GM21576 (cell line): ENCODE results near the gene PDGFD.

Experiments used
- ATAC-seq: cut with Tn5 transposase; IDR thresholded peaks from one replicate; pipeline ENCODE4 v1.9.1; 2021; ENCODE audit warnings: mild to moderate bottlenecking, moderate library complexity; ENCODE audit not compliant: unreplicated experiment

PDGFD gene

DNA sequence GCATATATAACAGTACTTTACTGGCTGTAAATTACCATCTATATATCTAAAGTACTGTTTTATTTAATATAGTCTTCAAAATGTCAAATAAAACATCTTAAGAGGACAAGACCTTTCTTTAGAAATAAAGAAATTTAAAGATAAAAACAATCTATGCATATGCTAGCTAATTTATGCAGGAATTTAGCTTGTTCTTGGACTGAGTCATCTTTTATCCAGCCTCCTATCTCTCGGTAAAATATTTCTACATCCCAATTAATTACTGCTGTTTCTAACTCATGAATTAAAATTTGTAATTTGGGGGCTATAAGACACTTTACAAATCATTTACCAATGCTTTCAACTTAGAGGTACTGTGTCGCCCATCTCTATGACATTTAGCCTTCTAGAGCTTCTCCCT lies 200.3 kb downstream of the PDGFD start:
- ATAC-seq, result no peak

DNA sequence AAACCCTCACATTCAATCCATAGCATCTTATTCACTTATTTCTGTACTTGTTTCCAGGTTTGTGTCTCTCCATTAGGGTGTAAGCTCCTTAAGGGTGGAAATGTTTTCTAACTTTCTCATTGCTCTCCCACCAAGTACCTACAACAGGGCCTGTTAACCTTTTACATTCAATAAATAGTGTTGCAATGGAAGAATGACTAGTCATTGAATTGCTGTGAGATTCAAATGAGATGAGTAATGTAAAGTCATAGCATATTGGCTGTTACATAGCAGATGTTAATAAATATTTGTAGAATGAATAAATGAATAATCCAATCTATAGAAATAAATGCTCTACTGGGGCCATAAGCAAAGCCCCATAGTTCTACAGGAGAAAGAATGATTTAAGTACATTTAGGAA lies 202.9 kb downstream of the PDGFD start:
- ATAC-seq, result no peak

DNA sequence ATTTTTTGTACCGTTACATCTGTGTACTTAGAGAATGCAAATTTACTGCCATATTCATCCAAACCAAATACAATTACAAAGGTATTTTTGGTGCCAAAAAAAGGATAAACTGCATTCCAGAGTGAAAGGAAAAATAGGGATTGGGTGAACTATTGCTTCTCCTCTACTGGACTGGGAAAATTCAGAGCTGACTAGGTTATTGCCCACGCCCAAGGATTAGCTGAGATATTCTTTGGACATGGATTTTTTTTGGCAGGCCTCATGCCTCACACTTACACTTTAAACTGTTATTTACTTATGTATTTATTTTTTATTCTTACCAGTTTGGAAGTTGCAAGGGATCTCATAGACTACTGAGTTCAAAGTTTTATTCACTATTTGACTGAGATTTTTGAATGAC lies 203.8 kb downstream of the PDGFD start:
- ATAC-seq, result no peak

DNA sequence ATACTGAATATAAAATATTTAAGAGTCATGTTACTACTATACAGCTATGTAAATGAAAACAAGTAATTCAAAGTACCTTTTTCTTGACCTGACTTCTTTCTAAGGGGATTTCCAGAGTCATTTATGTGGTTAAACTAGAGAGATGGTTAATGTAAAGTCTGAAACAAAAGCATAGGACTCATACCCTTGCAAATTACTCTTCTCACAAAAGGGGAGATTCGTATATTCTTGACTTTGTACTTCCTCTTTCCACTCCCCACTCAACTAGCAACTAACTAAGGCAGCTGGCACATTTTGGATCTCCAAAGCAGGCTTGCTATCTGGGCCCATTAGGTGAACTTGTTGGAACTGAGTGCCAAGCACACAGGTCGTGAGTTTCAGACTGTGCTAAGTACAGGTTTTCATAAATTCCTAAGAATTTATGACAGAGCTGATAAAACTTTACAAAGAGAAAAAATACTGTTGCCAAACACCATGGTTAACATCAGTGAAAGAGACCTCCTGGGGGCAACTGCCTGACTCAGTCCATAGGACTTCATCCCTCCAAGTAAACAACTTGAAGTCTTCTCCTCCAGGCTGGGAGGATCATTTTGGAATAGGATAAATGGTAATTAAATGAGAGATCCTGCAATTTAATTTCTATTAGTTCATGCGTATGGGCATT lies 204.5 kb downstream of the PDGFD start:
- peak; percentile 97 for ATAC-seq

DNA sequence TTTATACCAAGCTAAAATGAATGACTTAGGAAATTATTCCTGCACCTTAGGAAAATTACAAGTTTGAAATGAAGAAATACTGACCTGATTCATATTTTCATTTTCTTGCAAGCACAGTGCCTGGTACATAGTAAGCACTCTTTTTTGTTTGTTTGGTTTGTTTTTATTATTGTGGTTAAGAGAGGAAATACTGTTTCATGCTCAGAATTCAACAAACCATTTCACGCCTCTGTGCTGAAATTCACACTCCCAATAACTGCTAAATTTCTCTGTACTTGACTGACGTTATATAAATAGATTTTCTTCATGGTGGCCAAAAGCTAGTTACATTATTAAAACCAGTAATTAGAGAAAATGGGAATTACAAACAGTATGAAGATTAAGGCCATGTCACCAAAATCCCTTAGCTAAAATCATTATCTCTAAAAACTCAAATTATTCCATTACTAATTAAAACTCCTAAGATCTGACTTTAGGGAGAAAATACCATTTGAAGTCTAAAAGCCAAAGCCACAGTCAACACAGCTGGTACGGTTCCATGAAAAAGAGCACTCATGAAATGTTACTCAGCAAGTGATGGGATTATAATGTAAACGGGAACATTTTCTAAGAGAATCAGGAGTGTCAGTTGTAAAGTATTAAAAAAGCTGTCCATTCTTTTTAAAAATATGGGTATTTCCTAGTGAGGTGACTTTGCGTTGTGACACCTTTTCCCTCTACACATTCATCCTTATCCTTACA lies 205.3 kb downstream of the PDGFD start:
- ATAC-seq, result peak; percentile 56

DNA sequence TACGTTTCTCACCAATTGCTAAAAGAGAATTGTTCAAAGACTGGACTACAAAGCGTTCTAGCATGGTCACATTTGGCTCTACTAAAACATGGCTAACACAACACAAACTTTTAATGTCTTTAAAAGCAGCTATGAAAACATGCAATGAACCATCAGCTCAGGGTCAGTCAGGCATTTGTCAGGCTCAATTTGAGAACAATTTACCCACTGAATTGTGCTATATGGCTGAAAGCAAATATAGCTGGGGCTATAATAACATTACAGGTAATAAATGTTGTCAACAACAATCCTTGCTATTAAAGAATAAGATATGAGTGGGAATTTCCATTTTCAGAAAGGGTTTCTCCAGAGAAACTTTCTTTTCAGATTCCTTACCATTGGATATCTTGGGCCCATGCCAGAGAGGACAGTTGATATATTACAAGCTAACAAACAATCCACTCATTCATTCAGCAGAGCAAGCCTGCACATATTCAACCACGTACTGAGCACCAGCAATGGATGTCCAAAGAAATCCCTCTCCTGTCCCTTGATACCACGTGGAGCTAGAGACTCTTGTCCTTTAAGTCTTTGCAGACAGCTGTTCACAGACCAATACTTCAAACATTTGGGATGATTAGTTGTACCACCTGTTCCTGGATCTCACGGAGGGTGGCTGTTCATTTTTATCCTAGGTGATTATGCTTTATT lies 210.0 kb downstream of the PDGFD start:
- no peak for ATAC-seq

DNA sequence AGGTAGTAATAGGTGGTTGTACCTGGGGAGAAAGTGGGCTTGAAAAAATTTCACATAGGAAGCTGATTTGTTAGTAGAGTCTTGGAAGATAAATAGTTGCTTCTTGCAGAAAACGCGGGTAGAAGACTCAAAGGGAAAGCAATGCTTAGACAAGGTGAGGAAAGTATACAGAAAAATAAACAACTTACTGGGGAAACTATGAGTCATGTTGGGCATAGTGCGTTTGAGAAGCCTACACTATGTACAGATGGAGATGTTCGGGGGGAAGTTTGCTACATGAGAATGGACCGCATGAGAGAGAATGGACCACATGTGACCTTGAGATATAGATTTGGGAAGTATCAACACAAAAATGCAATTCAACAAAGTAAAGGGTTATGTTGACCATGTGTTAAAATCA lies 214.2 kb downstream of the PDGFD start:
- no peak for ATAC-seq

DNA sequence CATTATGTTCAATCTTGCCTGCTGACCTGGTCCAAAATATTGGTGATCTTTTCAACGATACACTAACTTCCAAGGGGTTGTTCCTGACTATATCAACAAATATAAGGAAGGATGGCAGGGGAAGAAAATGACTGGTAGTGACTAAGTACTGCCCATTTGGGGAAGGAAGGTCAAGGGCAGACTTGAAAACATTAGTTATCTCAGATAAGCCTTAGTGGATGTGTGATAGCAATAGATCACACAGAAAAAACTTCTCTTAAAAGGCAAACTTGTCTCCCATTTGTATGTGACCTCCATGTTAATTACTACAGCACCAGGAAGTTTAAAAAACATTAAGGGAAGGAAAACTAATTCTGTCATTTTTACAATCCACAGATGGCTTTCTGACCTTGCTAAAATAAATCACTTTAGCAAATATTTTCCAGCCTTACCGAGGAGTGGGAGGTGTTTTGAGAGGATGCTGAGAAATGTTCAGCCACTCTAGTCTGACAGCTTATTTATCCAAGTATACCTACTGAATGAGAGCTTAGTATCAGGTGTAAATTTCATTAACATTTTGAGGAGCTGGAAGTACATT lies 215.7 kb downstream of the PDGFD start:
- ATAC-seq, result no peak

DNA sequence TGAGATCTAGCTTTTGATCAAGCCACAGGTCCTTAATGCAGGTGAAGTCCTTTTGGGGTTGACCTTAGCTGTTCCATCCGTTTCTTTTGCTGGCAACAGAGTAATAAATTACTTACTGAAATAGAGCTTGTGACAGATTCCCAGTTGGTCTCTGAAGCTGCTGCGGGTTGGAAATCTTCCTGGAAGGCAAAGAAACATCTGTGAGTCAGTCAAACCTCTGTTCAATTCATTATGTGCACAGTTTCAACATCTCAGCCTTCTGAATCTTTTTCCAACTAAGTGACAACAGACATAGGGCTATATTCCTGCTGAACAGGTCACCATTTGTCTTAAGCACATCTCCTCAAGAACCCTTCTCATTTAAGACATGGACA lies 216.4 kb downstream of the PDGFD start:
- no peak for ATAC-seq

DNA sequence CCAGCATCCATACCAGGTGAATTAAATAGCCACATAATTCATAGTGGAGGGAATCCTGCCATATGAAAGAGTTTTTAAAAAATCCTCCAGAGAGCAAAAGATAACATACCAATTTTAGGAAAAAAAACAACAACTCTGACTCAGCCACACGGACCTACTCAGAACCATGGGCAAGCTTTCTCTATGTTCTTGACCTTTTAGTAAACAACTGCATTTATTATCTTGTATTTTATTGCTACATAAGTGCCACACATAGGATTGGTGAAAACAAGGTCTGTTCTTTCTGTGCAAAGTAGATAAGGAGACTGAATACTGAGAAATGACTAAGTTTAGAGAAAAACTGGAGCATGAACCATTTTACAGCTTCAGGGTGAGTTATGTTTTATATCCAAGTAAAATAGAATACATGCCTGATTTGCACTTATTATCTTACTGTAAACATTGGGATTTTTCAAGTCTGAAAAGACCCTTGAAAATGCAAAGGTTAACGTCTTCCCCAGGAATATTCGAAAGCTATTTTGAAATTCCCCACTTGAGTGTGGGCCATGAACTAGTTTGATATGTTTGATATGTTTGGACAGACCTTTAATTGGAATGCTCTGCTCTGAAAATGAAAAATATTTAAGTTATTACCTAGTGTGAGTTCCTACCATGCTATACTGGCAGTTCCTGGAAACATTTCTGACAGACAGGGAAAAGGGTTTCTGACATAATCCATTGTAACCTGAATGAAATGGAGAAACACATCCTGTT lies 217.0 kb downstream of the PDGFD start:
- no peak for ATAC-seq

DNA sequence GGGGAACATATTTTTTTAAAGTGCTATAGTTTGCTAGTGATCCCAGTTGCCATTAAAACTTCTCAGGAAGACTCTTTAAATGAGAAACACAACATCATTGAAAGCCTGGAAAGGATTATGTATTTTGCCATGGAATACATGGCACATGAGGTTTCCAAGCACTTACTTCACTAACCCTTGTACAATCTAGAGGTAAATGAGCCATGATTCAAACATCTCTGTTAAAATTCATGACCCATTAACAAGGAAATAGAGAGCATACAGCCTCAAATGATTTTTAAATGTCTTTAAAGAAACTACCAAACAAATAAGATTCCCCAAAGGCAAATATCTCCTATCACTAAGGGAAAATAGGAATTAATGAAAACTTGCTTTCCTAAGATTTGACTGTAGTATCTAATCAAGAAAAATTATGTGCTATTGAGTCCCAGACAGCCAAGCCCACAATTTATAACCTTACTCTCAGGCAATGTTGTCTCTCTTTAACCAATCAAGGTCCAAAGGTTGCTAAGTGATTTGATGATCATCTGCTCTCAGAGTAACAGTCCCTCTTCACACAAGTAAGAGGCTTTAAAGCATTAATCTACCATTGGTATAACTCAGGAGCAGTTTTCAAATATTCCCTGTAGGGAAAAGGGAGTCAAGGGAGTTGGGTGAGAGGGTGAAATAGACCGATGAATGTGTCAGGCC lies 219.6 kb downstream of the PDGFD start:
- no peak for ATAC-seq

DNA sequence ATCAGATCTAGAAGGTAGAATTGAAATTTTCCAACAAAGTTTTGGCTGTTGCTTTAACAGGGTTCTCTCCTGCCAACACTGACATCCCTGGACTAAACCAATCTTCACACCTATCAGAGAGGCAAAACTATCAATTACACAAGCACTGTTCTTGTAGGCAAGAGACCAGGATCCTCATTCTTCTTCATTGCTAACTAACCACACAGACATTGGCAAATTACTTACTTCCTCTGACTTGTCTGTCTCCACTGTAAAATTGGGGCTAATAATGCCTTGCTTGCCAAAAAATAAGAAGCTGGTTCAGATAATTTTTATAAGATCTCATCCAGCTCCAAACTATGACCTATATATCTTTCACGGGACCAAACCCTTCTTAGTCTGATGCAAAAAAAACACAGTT lies 221.3 kb downstream of the PDGFD start:
- no peak for ATAC-seq

DNA sequence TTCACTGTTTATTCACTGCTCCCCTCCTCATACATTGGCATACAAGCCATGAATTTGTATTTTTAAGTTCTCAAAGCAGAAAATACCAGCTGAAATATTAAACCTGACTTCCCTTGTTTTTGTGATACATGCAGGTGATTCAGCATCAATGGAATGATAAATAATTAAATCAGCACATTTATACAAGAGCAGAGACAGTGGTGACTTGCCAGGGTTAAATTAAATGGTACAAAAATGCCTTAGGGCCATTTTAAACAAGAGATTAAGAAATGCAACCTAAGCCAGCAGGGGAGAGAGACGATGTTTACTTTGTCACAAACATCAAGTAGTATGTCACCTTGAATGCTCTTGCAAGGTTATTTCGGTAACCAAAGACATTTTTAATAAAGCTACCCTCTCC lies 223.4 kb downstream of the PDGFD start:
- ATAC-seq, result no peak

DNA sequence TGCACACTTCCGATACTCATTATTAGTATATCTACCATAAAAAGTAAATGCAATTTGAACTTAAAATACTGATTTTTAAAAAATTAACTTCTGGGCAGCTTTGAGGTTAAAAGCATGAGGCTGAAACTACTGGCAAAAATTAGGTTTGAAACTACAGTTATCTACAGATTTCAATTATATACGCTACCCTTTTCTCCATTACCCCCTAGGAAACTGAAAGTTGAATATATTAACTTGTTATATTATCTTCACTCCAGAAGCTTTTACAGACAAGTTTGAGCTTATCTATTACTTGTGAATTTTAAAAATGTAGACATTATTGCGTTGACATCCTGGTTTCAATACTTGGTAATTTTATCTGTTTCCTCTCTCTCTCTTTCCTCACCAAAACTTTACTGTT lies 224.3 kb downstream of the PDGFD start:
- ATAC-seq, result no peak

DNA sequence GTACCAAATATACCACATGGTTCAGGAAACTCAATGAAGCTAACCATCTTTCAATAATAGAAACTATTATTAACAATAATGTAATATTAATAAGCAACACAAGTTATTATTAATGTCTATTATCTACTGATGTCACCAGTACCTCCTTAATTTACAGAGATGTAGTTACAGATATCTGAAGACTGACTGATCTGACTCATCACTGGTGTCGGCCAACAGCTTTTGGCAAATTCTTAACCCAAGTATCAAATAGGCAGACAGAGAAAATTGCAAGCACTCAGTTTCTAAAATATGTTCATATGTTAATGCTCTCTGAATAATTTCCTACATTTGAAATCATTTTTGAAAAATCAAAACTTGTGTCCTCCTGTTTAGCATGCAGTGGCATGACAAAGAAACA lies 227.9 kb downstream of the PDGFD start:
- ATAC-seq, result no peak

DNA sequence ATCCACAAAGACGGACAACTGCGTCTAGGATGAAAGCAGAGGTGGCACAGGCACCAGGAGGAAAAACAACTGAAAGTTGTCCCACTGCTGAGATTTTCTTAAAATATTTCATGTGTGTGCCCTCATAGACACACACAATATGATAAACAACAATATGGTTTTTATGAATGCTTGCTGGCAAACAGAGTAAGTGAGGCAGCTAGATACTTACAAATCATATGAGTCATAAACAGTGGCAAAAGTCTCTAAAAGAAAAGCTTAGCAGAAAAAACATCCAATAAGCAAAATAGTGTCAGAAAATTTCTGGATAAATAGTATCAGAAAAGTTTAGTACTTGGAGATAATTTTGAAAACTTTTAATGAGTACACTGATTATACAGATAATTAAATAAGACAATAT lies 228.7 kb downstream of the PDGFD start:
- no peak for ATAC-seq

DNA sequence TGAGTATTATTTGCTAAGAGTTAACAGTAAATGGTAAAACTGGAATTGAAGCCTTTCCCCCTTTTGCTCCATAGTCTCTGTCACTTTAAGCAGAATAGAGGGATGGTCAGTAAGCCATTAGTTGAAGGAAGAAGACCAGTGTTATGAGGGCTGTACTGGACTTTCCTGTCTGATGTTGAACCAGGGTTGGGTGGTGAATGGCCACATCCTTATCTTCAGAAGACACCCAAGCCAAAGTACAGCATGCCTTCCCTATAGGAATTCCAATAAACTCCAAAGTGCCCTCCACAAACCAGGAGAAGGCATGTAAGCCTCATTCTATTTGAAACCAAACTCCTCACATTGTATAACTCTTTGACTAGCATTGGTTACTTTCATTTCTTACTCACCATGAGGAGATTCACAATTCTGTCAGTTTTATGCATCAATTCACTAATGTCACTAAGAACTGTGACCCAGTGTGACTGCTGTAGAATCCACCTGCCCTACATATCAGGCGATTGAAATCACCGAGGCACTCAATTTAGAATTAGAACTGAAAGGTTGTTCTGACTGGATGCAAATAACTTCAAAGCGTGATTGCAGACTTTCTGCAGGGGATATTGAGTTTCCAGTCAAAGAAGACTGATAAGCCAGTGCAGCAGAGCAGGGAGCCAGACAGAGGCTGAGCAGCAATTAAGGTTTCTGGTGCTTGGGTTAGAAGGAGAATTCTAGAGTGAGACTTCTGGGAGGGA lies 234.6 kb downstream of the PDGFD start:
- ATAC-seq, result peak; percentile 93

DNA sequence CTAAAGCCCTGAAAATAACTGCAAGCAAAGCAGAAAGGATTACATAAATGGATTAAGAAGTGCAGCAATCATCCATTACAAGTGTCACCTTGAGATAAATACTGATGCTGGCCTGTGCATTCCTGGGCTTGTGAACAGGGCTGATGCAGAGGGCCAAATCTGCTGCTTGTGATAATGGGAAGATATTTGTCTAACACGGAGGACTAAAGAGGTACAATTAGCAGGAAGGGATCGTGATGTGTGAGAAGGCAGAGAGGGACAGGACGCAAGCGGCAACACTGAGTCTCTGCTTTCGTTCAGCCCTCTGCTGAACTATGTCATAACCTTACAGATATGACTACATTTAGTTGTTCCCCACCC lies 235.2 kb downstream of the PDGFD start:
- ATAC-seq, result no peak

DNA sequence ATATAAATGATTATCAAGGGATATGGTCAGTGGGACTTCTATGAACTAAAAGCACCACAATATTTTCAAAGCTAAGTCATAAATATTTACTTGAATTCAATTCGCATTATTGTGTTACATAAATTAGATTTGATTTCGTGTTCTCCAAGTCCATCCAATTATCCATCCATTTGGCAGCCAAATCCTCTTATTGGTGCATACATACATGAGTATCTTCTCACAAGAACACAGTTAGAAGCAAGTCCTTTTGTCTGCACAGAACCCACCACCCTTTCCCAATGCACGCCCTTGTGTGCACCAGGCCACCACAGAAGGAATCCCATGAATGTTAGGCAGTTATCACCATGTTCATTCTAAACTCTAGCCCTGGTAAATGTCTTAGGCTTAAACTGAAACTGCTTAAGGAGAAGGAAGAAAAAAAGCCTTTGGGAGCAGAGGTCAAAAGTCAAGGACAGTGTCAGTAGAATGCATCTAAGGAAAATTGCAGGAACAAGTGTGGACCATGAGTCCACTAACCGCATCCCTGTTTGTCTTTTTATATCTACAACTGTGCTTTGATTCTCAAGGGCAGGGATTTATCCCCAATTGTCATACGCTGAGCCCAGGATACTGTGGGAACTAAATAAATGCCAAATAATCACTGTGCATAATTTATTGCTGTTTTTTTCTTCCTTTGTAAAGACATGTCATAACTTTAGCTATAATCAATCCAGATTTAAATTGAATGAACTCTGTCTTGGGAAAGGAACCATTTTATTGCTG lies 235.7 kb downstream of the PDGFD start:
- no peak for ATAC-seq
